OCI-LY7 (cell line): ENCODE measurements around the gene FBXO11.

Source experiments
- CTCF ChIP-seq: fragments of 200-600 bp; sonication (generic); conservative IDR thresholded peaks from 2 replicates; pipeline ENCODE4 v1.5.1; 2014; ENCODE audit warnings: mild to moderate bottlenecking, antibody characterized with exemption, low read length, moderate library complexity, mixed read lengths
- EZH2phosphoT487 ChIP-seq: fragments of 200-600 bp; sonication (generic); IDR thresholded peaks from 2 replicates; pipeline ENCODE4 v1.6.1; 2018; ENCODE audit warnings: low read depth, borderline replicate concordance, mild to moderate bottlenecking, mixed run types, antibody characterized with exemption, low read length, moderate library complexity, mixed read lengths

GRCh38 chr2:47869859-47870595, 36.3 kb downstream of the FBXO11 start:
- no peak for TF ChIP-seq CTCF
- no peak for TF ChIP-seq EZH2phosphoT487
